HCT116 (cell line): Measurements from ENCODE around the gene UBE2L6. TPM values are rescaled to one million over a fixed set of nuclear protein-coding genes. Genes with fewer than 3 reads are reported as not detected.

Experiments used
- ATAC-seq: fragments of 200-7000 bp; cut with Tn5 transposase; 2 replicates; pipeline ENCODE4 v1.9.1; 2020; ENCODE audit warnings: mild to moderate bottlenecking, moderate library complexity
- BruUV-seq: library from RNA; stranded (reverse); fragments of 400-500 nt; replicated peaks from 2 replicates; lab custom pipeline; 2021; lab: Mats Ljungman, UMichigan
- CTCF ChIA-PET: fragments of 300-600 bp; sonication (Branson Sonifier 250); formaldehyde crosslinking; loops from one replicate; lab custom pipeline; 2021; ENCODE audit warnings: antibody characterized with exemption; lab: Charles Lee
- POLR2A ChIA-PET: fragments of 300-600, 350-600 bp; sonication (Branson Sonifier 250); formaldehyde crosslinking; loops from one replicate; lab custom pipeline; 2021; ENCODE audit warnings: antibody characterized with exemption; lab: Charles Lee
- RAD21 ChIA-PET, 2 experiments: fragments of 300-600 bp; sonication (Branson Sonifier 250); formaldehyde crosslinking; loops; one replicate each; lab custom pipeline; 2023; ENCODE audit warnings: low total read pairs in 2 of 2; ENCODE audit not compliant: uncharacterized antibody in 2 of 2, unreplicated experiment in 2 of 2, low non-redundant PET in 1 of 2; lab: Charles Lee
- DNase-seq: peaks from one replicate; pipeline ENCODE4 v3.0.0-alpha.2; 2010; ENCODE audit warnings: low read depth, low spot score
- H2AFZ ChIP-seq: fragments of 200-600 bp; shearing (Covaris generic), sonication (generic); 2 replicates; pipeline ENCODE4 v1.6.1; 2017; ENCODE audit warnings: low read depth, mixed run types, mixed read lengths, antibody characterized with exemption, low read length; ENCODE audit not compliant: poor library complexity, severe bottlenecking
- H3K27ac ChIP-seq: 2 replicates; pipeline ENCODE4 v1.5.1; 2012; ENCODE audit warnings: low read depth, low read length
- H3K27me3 ChIP-seq: fragments of 200-600 bp; sonication (generic); 2 replicates; pipeline ENCODE4 v1.6.1; 2016; ENCODE audit warnings: mixed run types, low read length, mixed read lengths; ENCODE audit not compliant: insufficient read depth
- H3K36me3 ChIP-seq, 2 experiments: fragments of 200-500 bp in 1 of 2; fragments of 200-600 bp in 1 of 2; sonication (Bioruptor generic) in 1 of 2; sonication (generic) in 1 of 2; 2 replicates each; pipeline versions ENCODE4 v1.5.1 to v1.6.1; 2014 to 2016; ENCODE audit warnings: low read length in 2 of 2, inconsistent platforms in 1 of 2, mixed read lengths in 1 of 2, mixed run types in 1 of 2; ENCODE audit not compliant: insufficient read depth in 2 of 2, control insufficient read depth in 1 of 2
- H3K4me1 ChIP-seq, 2 experiments: fragments of 200-600 bp in 1 of 2; sonication (generic) in 1 of 2; 2 replicates each; pipeline versions ENCODE4 v1.5.1 to v1.6.1; 2012 to 2017; ENCODE audit warnings: low read length in 2 of 2, inconsistent platforms in 1 of 2, mild to moderate bottlenecking in 1 of 2, mixed read lengths in 1 of 2, mixed run types in 1 of 2, moderate library complexity in 1 of 2; ENCODE audit not compliant: insufficient read depth in 2 of 2, control insufficient read depth in 1 of 2
- H3K4me2 ChIP-seq: fragments of 200-600 bp; sonication (generic); 2 replicates; pipeline ENCODE4 v1.6.1; 2017; ENCODE audit warnings: mixed run types, low read length, mixed read lengths
- H3K4me3 ChIP-seq, 2 experiments: fragments of 200-600 bp in 1 of 2; sonication (generic) in 1 of 2; replicated peaks in 1 of 2; 2 replicates each; pipeline ENCODE4 v1.5.1; 2011 to 2016; ENCODE audit warnings: low read length in 2 of 2, control low read depth in 1 of 2, low read depth in 1 of 2, mild to moderate bottlenecking in 1 of 2, mixed read lengths in 1 of 2, mixed run types in 1 of 2
- H3K79me2 ChIP-seq: fragments of 200-600 bp; sonication (generic); 2 replicates; pipeline ENCODE4 v1.6.1; 2017; ENCODE audit warnings: mild to moderate bottlenecking, mixed run types, low read length, moderate library complexity, mixed read lengths; ENCODE audit not compliant: insufficient read depth
- H3K9ac ChIP-seq: fragments of 200-600 bp; sonication (generic); 2 replicates; pipeline ENCODE4 v1.6.1; 2016; ENCODE audit warnings: low read length, mixed read lengths
- H3K9me2 ChIP-seq: fragments of 200-600 bp; sonication (generic), shearing (Covaris generic); 2 replicates; pipeline ENCODE4 v1.6.1; 2017; ENCODE audit warnings: mixed run types, mild to moderate bottlenecking, moderate library complexity; ENCODE audit not compliant: insufficient read depth
- H3K9me3 ChIP-seq, 2 experiments: fragments of 200-500 bp in 1 of 2; fragments of 200-600 bp in 1 of 2; sonication (Bioruptor generic) in 1 of 2; sonication (generic) in 1 of 2; 2 replicates each; pipeline ENCODE4 v1.6.1; 2014 to 2017; ENCODE audit warnings: low read length in 2 of 2, mixed read lengths in 2 of 2, inconsistent platforms in 1 of 2, low read depth in 1 of 2, mild to moderate bottlenecking in 1 of 2, mixed run types in 1 of 2, moderate library complexity in 1 of 2; ENCODE audit not compliant: control insufficient read depth in 1 of 2, insufficient read depth in 1 of 2
- H4K20me1 ChIP-seq: fragments of 200-600 bp; sonication (generic), shearing (Covaris generic); 2 replicates; pipeline ENCODE4 v1.6.1; 2017; ENCODE audit warnings: mixed run types, mild to moderate bottlenecking, moderate library complexity; ENCODE audit not compliant: insufficient read depth
- CBX3 ChIP-seq: IDR thresholded peaks from 2 replicates; pipeline ENCODE4 v1.6.1; 2012; ENCODE audit warnings: low read depth
- CEBPB ChIP-seq: IDR thresholded peaks from 2 replicates; pipeline ENCODE4 v1.6.1; 2012; ENCODE audit warnings: low read depth
- EGR1 ChIP-seq: IDR thresholded peaks from 2 replicates; pipeline ENCODE4 v1.6.1; 2012; ENCODE audit warnings: low read depth
- ELF1 ChIP-seq: IDR thresholded peaks from 2 replicates; pipeline ENCODE4 v1.6.1; 2012; ENCODE audit warnings: low read depth, borderline replicate concordance
- EZH2 ChIP-seq: fragments of 200-600 bp; sonication (generic); IDR thresholded peaks from 2 replicates; pipeline ENCODE4 v1.6.1; 2017; ENCODE audit warnings: antibody characterized with exemption, mixed run types
- EZH2phosphoT487 ChIP-seq: fragments of 200-600 bp; IDR thresholded peaks from 2 replicates; pipeline ENCODE4 v1.6.1; 2018; ENCODE audit warnings: antibody characterized with exemption, borderline replicate concordance
- JUND ChIP-seq: IDR thresholded peaks from 2 replicates; pipeline ENCODE4 v1.6.1; 2012
- POLR2A ChIP-seq: IDR thresholded peaks from 2 replicates; pipeline ENCODE4 v1.7.0; 2011; ENCODE audit warnings: borderline replicate concordance; ENCODE audit not compliant: insufficient read depth, insufficient read length; ENCODE audit errors: extremely low read depth
- POLR2AphosphoS5 ChIP-seq: IDR thresholded peaks from 2 replicates; pipeline ENCODE4 v1.6.1; 2011; ENCODE audit warnings: mild to moderate bottlenecking, low read depth, low read length, moderate library complexity
- RAD21 ChIP-seq: IDR thresholded peaks from 2 replicates; pipeline ENCODE4 v1.6.1; 2012; ENCODE audit warnings: low read depth, mild to moderate bottlenecking
- REST ChIP-seq: IDR thresholded peaks from 2 replicates; pipeline ENCODE4 v1.6.1; 2012; ENCODE audit warnings: low read depth
- SIN3A ChIP-seq: IDR thresholded peaks from 2 replicates; pipeline ENCODE4 v1.6.1; 2012; ENCODE audit warnings: low read depth
- SP1 ChIP-seq: IDR thresholded peaks from 2 replicates; pipeline ENCODE4 v1.6.1; 2012; ENCODE audit warnings: low read depth
- YY1 ChIP-seq: IDR thresholded peaks from 2 replicates; pipeline ENCODE4 v1.6.1; 2011; ENCODE audit warnings: low read length, low read depth, moderate library complexity, mild to moderate bottlenecking; ENCODE audit not compliant: insufficient replicate concordance; ENCODE audit errors: extremely low read depth
- ZBTB33 ChIP-seq: IDR thresholded peaks from 2 replicates; pipeline ENCODE4 v1.6.1; 2011; ENCODE audit warnings: mild to moderate bottlenecking, low read length, moderate library complexity; ENCODE audit not compliant: insufficient replicate concordance; ENCODE audit errors: extremely low read depth
- ZFX ChIP-seq: fragments of 450-650 bp; IDR thresholded peaks from 2 replicates; pipeline ENCODE4 v1.6.1; 2017
- intact Hi-C: fragments of 100-400 bp; cut with micrococcal nuclease; formaldehyde crosslinking; loops from 2 replicates; pipeline ENCODE4 v1.10.0; 2022
- total RNA-seq: library from RNA; stranded (reverse); gene quantifications from one replicate; pipeline ENCODE4 v1.2.1, GENCODE V29; 2021; ENCODE audit not compliant: unreplicated experiment

UBE2L6 gene
- total RNA-seq, 1 experiment from 2014 or later = 24.8 TPM

DNA sequence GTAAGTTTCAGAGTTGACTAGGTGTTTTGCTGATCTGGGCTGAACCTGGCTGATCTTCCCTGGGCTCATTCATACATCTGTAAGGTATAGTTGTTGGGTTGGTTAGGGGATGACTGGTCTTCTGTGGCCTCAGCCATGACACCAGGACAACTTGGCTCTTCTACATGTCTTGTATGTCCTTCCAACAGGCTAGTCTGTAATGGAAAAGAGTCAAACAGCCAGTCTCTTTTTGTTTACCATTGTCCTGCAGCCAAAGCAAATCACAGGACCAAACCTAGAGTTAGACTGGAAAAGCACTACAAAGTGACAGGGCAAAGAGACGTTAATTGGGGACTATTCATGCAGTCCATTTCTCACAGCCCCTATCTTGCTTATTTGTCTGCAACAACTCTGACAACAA lies 47.8 kb upstream of the UBE2L6 start (continued):
- no peak for TF ChIP-seq POLR2AphosphoS5
- TF ChIP-seq SP1 = no peak

- H3K79me2 ChIP-seq = no peaks in the 10 kb centered on the region
- H3K27ac ChIP-seq = no peak overlapping the region
- H3K4me3 ChIP-seq = no peak overlapping the region
- no peak overlapping the region for H2AFZ ChIP-seq
- H3K4me1 ChIP-seq = no peaks in the 10 kb centered on the region
- CTCF ChIA-PET = no interaction called here
- no peaks in the 10 kb centered on the region for H4K20me1 ChIP-seq
- H3K4me2 ChIP-seq = no peak overlapping the region
- DNase-seq = no peak
- peaks cover 0 to 2% of the 10 kb centered on the region in 2 experiments; a peak in 1 of 4 replicates for H3K9me3 ChIP-seq
- intact Hi-C loops = no loop called here
- no peaks in the 10 kb centered on the region for H3K9me2 ChIP-seq
- no peak for TF ChIP-seq JUND
- TF ChIP-seq ELF1 = no peak
- TF ChIP-seq EGR1 = no peak
- TF ChIP-seq REST = no peak
- TF ChIP-seq CBX3 = no peak
- no peak for TF ChIP-seq CEBPB
- TF ChIP-seq SIN3A = no peak
- no peak for TF ChIP-seq ZFX
- no peak for TF ChIP-seq YY1
- no peak for TF ChIP-seq POLR2A
- no peak for TF ChIP-seq ZBTB33
- TF ChIP-seq EZH2phosphoT487 = no peak
- no peak for TF ChIP-seq RAD21
- no peak for TF ChIP-seq EZH2
- TF ChIP-seq, all 23 proteins: peak for 0
- RAD21 ChIA-PET = no interaction called here
- Histone ChIP-seq H3K27me3 (no peaks in the 10 kb centered on the region), H3K9ac (no peak overlapping the region), H3K36me3 (no peaks in the 10 kb centered on the region)
- POLR2A ChIA-PET = no interaction called here
- ATAC-seq = no peak
- BruUV-seq = no TSS peak
Observed at GRCh38 chr11:57614234-57614772, 46.8 kb upstream of the UBE2L6 start.
